Jurkat, Clone E6-1 (cell line): ENCODE data around the gene SH3RF1.

Experiments
- DNase-seq: peaks from one replicate; pipeline ENCODE4 v3.0.0-alpha.2; 2011; ENCODE audit warnings: low read depth, low spot score
- H3K4me3 ChIP-seq: 2 replicates; pipeline ENCODE4 v1.5.1; 2011; ENCODE audit warnings: mild to moderate bottlenecking, low read length, control low read depth, moderate library complexity

Gene SH3RF1

GRCh38 chr4:169044714-169045447, 225.9 kb downstream of the SH3RF1 start:
- H3K4me3 ChIP-seq: no peak overlapping the region
- no peak for DNase-seq
